Measurements from ENCODE around the gene NAA35. TPM values are rescaled to one million over a fixed set of nuclear protein-coding genes. Genes with fewer than 3 reads are reported as not detected.
A peak's percentile ranks its signal among the peaks of the same experiment; 100 is the strongest.

NAA35 gene
- polyA plus RNA-seq, 1 of the 3 experiments (the other 2 are of a cell fraction): 9.0 TPM

GRCh38 chr9:86043999-86044398 lies 103.1 kb downstream of the NAA35 start:
- H3K36me3 ChIP-seq (replicated peaks in 1 of 2; ENCODE audit: control insufficient read depth in 1 of 2, insufficient read depth in 2 of 2, low read length in 1 of 2): peaks cover 0 to 10% of the 10 kb centered on the region in 2 experiments
- H3K4me2 ChIP-seq: no peak overlapping the region
- H3K79me2 ChIP-seq (ENCODE audit: insufficient read depth): no peaks in the 10 kb centered on the region
- no peak overlapping the region for H2AFZ ChIP-seq (ENCODE audit: low read depth)
- no peaks in the 10 kb centered on the region for H3K27me3 ChIP-seq (ENCODE audit: insufficient read depth)
- no peak for DNase-seq
- H3K27ac ChIP-seq (ENCODE audit: low read depth in 2 of 2, low read length in 1 of 2): no peak overlapping the region
- no peak overlapping the region for H3K9ac ChIP-seq
- POLR2A ChIA-PET: no interaction called here
- no peaks in the 10 kb centered on the region for H3K9me2 ChIP-seq
- peaks cover 0 to 22% of the 10 kb centered on the region in 2 experiments; a peak in 1 of 4 replicates for H3K4me1 ChIP-seq (ENCODE audit: control insufficient read depth in 1 of 2, insufficient read depth in 2 of 2, low read depth in 1 of 2, low read length in 1 of 2)
- TF ChIP-seq RAD21 (IDR thresholded peaks at IDR 0.05; ENCODE audit: low read length) (no peak), CTCF (IDR thresholded peaks at IDR 0.05) (0 out of 2 replicates have a peak, but pooled peaks have one; percentile 12), ELF1 (IDR thresholded peaks at IDR 0.05) (no peak), ZBTB33 (IDR thresholded peaks at IDR 0.05; ENCODE audit: borderline replicate concordance, low read depth) (no peak), SMC3 (IDR thresholded peaks at IDR 0.05; ENCODE audit: low read depth, low read length) (no peak), USF2 (IDR thresholded peaks at IDR 0.05; ENCODE audit: borderline replicate concordance, low read depth, low read length) (no peak), POLR2AphosphoS5 (IDR thresholded peaks at IDR 0.05; ENCODE audit: low read depth, low read length) (no peak)
- no peaks in the 10 kb centered on the region for H3F3A ChIP-seq (replicated peaks; ENCODE audit: insufficient read depth)
- CTCF ChIA-PET: interaction anchor here (1.1 kb wide), 2 partner anchors 17 to 25 kb away, joined by 3 read pairs; no protein-coding TSS in a partner anchor
- no peak overlapping the region for H3K4me3 ChIP-seq (ENCODE audit: low read depth in 2 of 2, low read length in 1 of 2)
- H3K9me3 ChIP-seq: no peaks in the 10 kb centered on the region
- 94% methylated on average over 4 of the region's 4 CpGs for WGBS (ENCODE audit: low lambda C conversion rate)
- no peaks in the 10 kb centered on the region for H4K20me1 ChIP-seq (ENCODE audit: insufficient read depth)

GRCh38 chr9:86045654-86046053 lies 104.7 kb downstream of the NAA35 start:
- Histone ChIP-seq H3K4me2 (no peak overlapping the region), H3K4me1 (ENCODE audit: control insufficient read depth in 1 of 2, insufficient read depth in 2 of 2, low read depth in 1 of 2, low read length in 1 of 2) (peaks cover 0 to 22% of the 10 kb centered on the region in 2 experiments; a peak in 1 of 4 replicates), H3K79me2 (ENCODE audit: insufficient read depth) (no peaks in the 10 kb centered on the region), H4K20me1 (ENCODE audit: insufficient read depth) (no peaks in the 10 kb centered on the region), H3K27ac (ENCODE audit: low read depth in 2 of 2, low read length in 1 of 2) (no peak overlapping the region), H3K9ac (no peak overlapping the region), H3K9me3 (no peaks in the 10 kb centered on the region), H3K4me3 (ENCODE audit: low read depth in 2 of 2, low read length in 1 of 2) (no peak overlapping the region), H2AFZ (ENCODE audit: low read depth) (no peak overlapping the region), H3K36me3 (replicated peaks in 1 of 2; ENCODE audit: control insufficient read depth in 1 of 2, insufficient read depth in 2 of 2, low read length in 1 of 2) (peaks cover 0 to 10% of the 10 kb centered on the region in 2 experiments), H3K9me2 (no peaks in the 10 kb centered on the region), H3F3A (replicated peaks; ENCODE audit: insufficient read depth) (no peaks in the 10 kb centered on the region), H3K27me3 (ENCODE audit: insufficient read depth) (no peaks in the 10 kb centered on the region)
- ChIA-PET POLR2A (no interaction called here), CTCF (interaction anchor here (0.6 to 1.6 kb wide), 5 partner anchors 10 to 518 kb away, joined by 3 to 5 read pairs (median 3); no protein-coding TSS in a partner anchor)
- 98% methylated on average over 6 of the region's 6 CpGs for WGBS (ENCODE audit: low lambda C conversion rate)
- no peak for DNase-seq
- no peak for TF ChIP-seq SMC3 (IDR thresholded peaks at IDR 0.05; ENCODE audit: low read depth, low read length)
- TF ChIP-seq TCF12 (IDR thresholded peaks at IDR 0.05): no peak
- no peak for TF ChIP-seq JUND (IDR thresholded peaks at IDR 0.05)
- no peak for TF ChIP-seq CHD2 (IDR thresholded peaks at IDR 0.05; ENCODE audit: low read length, partially characterized antibody)
- no peak for TF ChIP-seq TAF1 (IDR thresholded peaks at IDR 0.05; ENCODE audit: borderline replicate concordance, low read depth, low read length)
- TF ChIP-seq TEAD4 (IDR thresholded peaks at IDR 0.05; ENCODE audit: borderline replicate concordance, insufficient read depth): no peak
- TF ChIP-seq RXRA (IDR thresholded peaks at IDR 0.05; ENCODE audit: borderline replicate concordance, low read depth): no peak
- no peak for TF ChIP-seq NRF1 (IDR thresholded peaks at IDR 0.05; ENCODE audit: low read depth, low read length)
- TF ChIP-seq EP300 (IDR thresholded peaks at IDR 0.05; ENCODE audit: borderline replicate concordance in 1 of 2, low read depth in 1 of 2, low read length in 1 of 2): no peak
- TF ChIP-seq MXI1 (IDR thresholded peaks at IDR 0.05; ENCODE audit: low read depth, low read length): no peak
- no peak for TF ChIP-seq MEF2A (IDR thresholded peaks at IDR 0.05; ENCODE audit: borderline replicate concordance, low read depth)

Data from SK-N-SH (cell line).